22Rv1 (cell line): Measurements from ENCODE around the gene ANKRD61.

Experiments
- H3K27ac ChIP-seq: fragments of 450-650 bp; 2 replicates; pipeline ENCODE4 v1.5.1; 2017
- CTCF ChIP-seq: fragments of 450-650 bp; IDR thresholded peaks from 2 replicates; pipeline ENCODE4 v1.5.1; 2017; ENCODE audit warnings: mild to moderate bottlenecking
- ZFX ChIP-seq: fragments of 450-650 bp; IDR thresholded peaks from 2 replicates; pipeline ENCODE4 v1.6.1; 2017; ENCODE audit warnings: antibody characterized with exemption, borderline replicate concordance

Gene ANKRD61

GRCh38 chr7:6026011-6026819 lies 5.0 kb upstream of the ANKRD61 start:
- peak; percentile 62 for TF ChIP-seq CTCF
- no peak for TF ChIP-seq ZFX

GRCh38 chr7:6026820-6027311 lies 4.3 kb upstream of the ANKRD61 start:
- TF ChIP-seq CTCF (no peak), ZFX (no peak)
- H3K27ac ChIP-seq, result peak overlapping the region; percentile 8; the same call in 1 of the 2 replicates

More at GRCh38 chr7:6026011-6026819, 5.0 kb upstream of the ANKRD61 start:
- peak overlapping the region; percentile 8; the same call in 1 of the 2 replicates for H3K27ac ChIP-seq

- TF ChIP-seq ZFX (no peak), CTCF (no peak)
- H3K27ac ChIP-seq, result peak overlapping the region; percentile 14; the same call in 1 of the 2 replicates
These were observed 3.3 kb upstream of the ANKRD61 start for GRCh38 chr7:6027806-6028365.

GRCh38 chr7:6028563-6028962 lies 2.6 kb upstream of the ANKRD61 start:
- no peak for TF ChIP-seq CTCF
- TF ChIP-seq ZFX, result no peak
- peak overlapping the region; percentile 14; the same call in 1 of the 2 replicates for H3K27ac ChIP-seq

GRCh38 chr7:6031567-6031966 lies 391 bp downstream of the ANKRD61 start:
- TF ChIP-seq CTCF (no peak), ZFX (no peak)

GRCh38 chr7:6032167-6032566 lies 991 bp downstream of the ANKRD61 start:
- no peak overlapping the region for H3K27ac ChIP-seq
- TF ChIP-seq CTCF (no peak), ZFX (no peak)

More at GRCh38 chr7:6031567-6031966, 391 bp downstream of the ANKRD61 start:
- no peak overlapping the region for H3K27ac ChIP-seq

GRCh38 chr7:6032641-6033040 lies 1.5 kb downstream of the ANKRD61 start:
- TF ChIP-seq ZFX, result no peak
- no peak for TF ChIP-seq CTCF
- H3K27ac ChIP-seq, result no peak overlapping the region
